Spleen (tissue), 11 donors: Measurements from ENCODE around the gene RABEPK. TPM values are rescaled to one million over a fixed set of nuclear protein-coding genes. Genes with fewer than 3 reads are reported as not detected.
"Not testable (repeated sequence)": the region's sequence is repeated elsewhere in the genome, so short reads cannot be mapped to it uniquely, and the experiment has no call there.

ENCODE experiments used
- DNase-seq: peaks from one replicate; pipeline ENCODE4 v3.0.0-alpha.2; 2020
- H3K27ac ChIP-seq, 8 donors: fragments of 200-600 bp; sonication (generic) in 7 of 8; 1 replicate in 4 of 8; 2 replicates in 4 of 8; pipeline versions ENCODE4 v1.5.0 to v1.8.0; 2016 to 2021; ENCODE audit warnings: inconsistent platforms in 4 of 8, mild to moderate bottlenecking in 4 of 8, moderate library complexity in 1 of 8
- H3K27me3 ChIP-seq, 7 donors: fragments of 200-600 bp; sonication (generic) in 6 of 7; replicated peaks in 1 of 7; 1 replicate in 4 of 7; 2 replicates in 3 of 7; pipeline versions ENCODE4 v1.5.0 to v1.8.0; 2016 to 2021; ENCODE audit warnings: inconsistent platforms in 3 of 7, mild to moderate bottlenecking in 1 of 7
- H3K36me3 ChIP-seq, 6 donors: fragments of 200-600 bp; sonication (generic) in 5 of 6; 1 replicate in 4 of 6; 2 replicates in 2 of 6; pipeline versions ENCODE4 v1.5.0 to v1.8.0; 2016 to 2021; ENCODE audit warnings: inconsistent platforms in 2 of 6
- H3K4me1 ChIP-seq, 6 donors: fragments of 200-600 bp; sonication (generic) in 5 of 6; 1 replicate in 3 of 6; 2 replicates in 3 of 6; pipeline versions ENCODE4 v1.5.0 to v1.8.0; 2016 to 2021; ENCODE audit warnings: inconsistent platforms in 3 of 6
- H3K4me3 ChIP-seq, 8 donors: fragments of 200-600 bp; sonication (generic) in 7 of 8; 1 replicate in 4 of 8; 2 replicates in 4 of 8; pipeline versions ENCODE4 v1.5.0 to v1.8.0; 2016 to 2021; ENCODE audit warnings: inconsistent platforms in 4 of 8, mild to moderate bottlenecking in 4 of 8, moderate library complexity in 2 of 8
- H3K9me3 ChIP-seq, 8 donors: fragments of 200-600 bp; sonication (generic) in 7 of 8; 1 replicate in 4 of 8; 2 replicates in 4 of 8; pipeline versions ENCODE4 v1.5.0 to v1.8.0; 2016 to 2021; ENCODE audit warnings: inconsistent platforms in 4 of 8
- POLR2A ChIP-seq, 3 donors: fragments of 450-650 bp; IDR thresholded peaks; one replicate each; pipeline ENCODE4 v1.5.1; 2017; ENCODE audit warnings: antibody characterized with exemption in 3 of 3, mild to moderate bottlenecking in 1 of 3
- POLR2AphosphoS5 ChIP-seq, 3 donors: sonication (generic); formaldehyde crosslinking; IDR thresholded peaks; one replicate each; pipeline ENCODE4 v1.5.1; 2017; ENCODE audit warnings: antibody characterized with exemption in 3 of 3
- WGBS, 5 donors: extraction: QIAGEN DNeasy Blood & Tissue Kit in 3 of 5; methylation state at CpG; one replicate each; pipeline versions ENCODE4 v1.1.5 to v1.1.7; 2013 to 2018; 5-methylcytosine and 5-hydroxymethylcytosine counted together
- intact Hi-C: fragments of 100-400 bp; cut with DNase I; formaldehyde crosslinking; loops from one replicate; pipeline ENCODE4 v1.15.0; 2023; ENCODE audit warnings: low total_unique reads
- polyA plus RNA-seq, 3 donors: library from polyadenylated mRNA; stranded (reverse); fragments of 200-250 nt; gene quantifications; one replicate each; pipeline ENCODE4 v1.2.1, GENCODE V29; 2013
- total RNA-seq, 7 donors: library from RNA; depleted of rRNA in 3 of 7; stranded (reverse); fragments of >200 nt in 3 of 7; fragmentation: NEBNext Ultra II Directional in 4 of 7; extraction: Animal tissue kit (Norgen Biotek cat#: 25700) in 4 of 7; gene quantifications; one replicate each; pipeline versions ENCODE4 v1.1.0 to v1.2.1, GENCODE V29; 2016 to 2021
- TF ChIP-seq, protein P1 (sequence below), 11 experiments: fragments of 200-600 bp in 7 of 11; fragments of 450-650 bp in 4 of 11; sonication (generic) in 4 of 11; IDR thresholded peaks in 8 of 11; conservative IDR thresholded peaks in 3 of 11; 1 replicate in 7 of 11; 2 replicates in 4 of 11; pipeline versions ENCODE4 v1.4.0 to v1.8.0; 2016 to 2021; ENCODE audit warnings: antibody characterized with exemption in 11 of 11, inconsistent platforms in 4 of 11, mild to moderate bottlenecking in 1 of 11
- donor health status: healthy with polysubstance abuse.
- donor health status: DM: no; HTN: no; CAD: no; lungs with moderate emphysema.
- donor health status: DM: no; HTN: no; CAD: no.
- donor health status: Bipolar disorder and iron deficiency.
- donor health status: healthy.
- donor health status: DM: no; HTN: no; CAD: no.
- donor health status: DM: yes; HTN: yes; CAD: no.

RABEPK gene
- total and polyA plus RNA-seq, 10 donors: 6.2 to 17.1 (median 11.9) TPM

- intact Hi-C loops: no loop called here
- Histone ChIP-seq H3K36me3 (peaks cover 0 to 36% (median 3%) of the 10 kb centered on the region in 6 donors), H3K9me3 (no peaks in the 10 kb centered on the region), H3K27me3 (no peaks in the 10 kb centered on the region), H3K27ac (no peak overlapping the region), H3K4me1 (peaks cover 0 to 80% (median 17%) of the 10 kb centered on the region in 6 donors), H3K4me3 (no peak overlapping the region)
- 91 to 96% (median 92%) methylated on average over 9 of the region's 9 CpGs for WGBS, 5 donors
- no peak for TF ChIP-seq POLR2AphosphoS5 (IDR thresholded peaks at IDR 0.05)
- no peak for TF ChIP-seq POLR2A (IDR thresholded peaks at IDR 0.05)
- TF ChIP-seq, protein P1, sequence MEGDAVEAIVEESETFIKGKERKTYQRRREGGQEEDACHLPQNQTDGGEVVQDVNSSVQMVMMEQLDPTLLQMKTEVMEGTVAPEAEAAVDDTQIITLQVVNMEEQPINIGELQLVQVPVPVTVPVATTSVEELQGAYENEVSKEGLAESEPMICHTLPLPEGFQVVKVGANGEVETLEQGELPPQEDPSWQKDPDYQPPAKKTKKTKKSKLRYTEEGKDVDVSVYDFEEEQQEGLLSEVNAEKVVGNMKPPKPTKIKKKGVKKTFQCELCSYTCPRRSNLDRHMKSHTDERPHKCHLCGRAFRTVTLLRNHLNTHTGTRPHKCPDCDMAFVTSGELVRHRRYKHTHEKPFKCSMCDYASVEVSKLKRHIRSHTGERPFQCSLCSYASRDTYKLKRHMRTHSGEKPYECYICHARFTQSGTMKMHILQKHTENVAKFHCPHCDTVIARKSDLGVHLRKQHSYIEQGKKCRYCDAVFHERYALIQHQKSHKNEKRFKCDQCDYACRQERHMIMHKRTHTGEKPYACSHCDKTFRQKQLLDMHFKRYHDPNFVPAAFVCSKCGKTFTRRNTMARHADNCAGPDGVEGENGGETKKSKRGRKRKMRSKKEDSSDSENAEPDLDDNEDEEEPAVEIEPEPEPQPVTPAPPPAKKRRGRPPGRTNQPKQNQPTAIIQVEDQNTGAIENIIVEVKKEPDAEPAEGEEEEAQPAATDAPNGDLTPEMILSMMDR (IDR thresholded peaks at IDR 0.05 in 8 of 11, conservative IDR thresholded peaks at IDR 0.05 in 3 of 11): no peak
- no peak for DNase-seq
These were observed 19.5 kb upstream of the RABEPK start for GRCh38 chr9:125180876-125181275.

DNA sequence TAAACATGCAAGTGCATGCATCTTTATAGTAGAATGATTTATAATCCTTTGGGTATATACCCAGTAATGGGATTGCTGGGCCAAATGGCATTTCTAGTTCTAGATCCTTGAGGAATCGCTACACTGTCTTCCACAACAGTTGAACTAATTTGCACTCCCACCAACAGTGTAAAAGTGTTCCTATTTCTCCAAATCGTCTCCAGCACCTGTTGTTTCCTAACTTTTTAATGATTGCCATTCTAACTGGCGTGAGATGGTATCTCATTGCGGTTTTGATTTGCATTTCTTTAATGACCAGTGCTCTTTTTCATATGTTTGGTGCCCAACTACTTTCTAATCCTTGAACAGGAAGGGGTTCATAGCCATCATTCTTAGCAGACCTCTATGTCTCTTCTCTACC, 18.6 kb upstream of the RABEPK start:
- H3K9me3 ChIP-seq, H3K27me3 ChIP-seq, intact Hi-C loops, H3K27ac ChIP-seq, DNase-seq, H3K4me3 ChIP-seq: not testable (repeated sequence)
- Histone ChIP-seq H3K36me3 (peaks cover 0 to 37% (median 3%) of the 10 kb centered on the region in 6 donors), H3K4me1 (peaks cover 4 to 80% (median 25%) of the 10 kb centered on the region in 6 donors)
- WGBS, 5 donors: 91 to 99% (median 98%) methylated on average over 4 of the region's 4 CpGs

GRCh38 chr9:125183054-125183453, 17.3 kb upstream of the RABEPK start:
- intact Hi-C loops: no loop called here
- Histone ChIP-seq H3K27ac (no peak overlapping the region), H3K4me3 (no peak overlapping the region)

GRCh38 chr9:125183561-125183960, 16.8 kb upstream of the RABEPK start:
- TF ChIP-seq POLR2AphosphoS5 (IDR thresholded peaks at IDR 0.05) (no peak), POLR2A (IDR thresholded peaks at IDR 0.05) (no peak)
- TF ChIP-seq, protein P1 (IDR thresholded peaks at IDR 0.05 in 8 of 11, conservative IDR thresholded peaks at IDR 0.05 in 3 of 11): no peak
- WGBS, 5 donors: 58 to 91% (median 83%) methylated on average over 2 of the region's 2 CpGs
- peaks cover 0 to 25% (median 3%) of the 10 kb centered on the region in 6 donors for H3K36me3 ChIP-seq
- H3K4me3 ChIP-seq: no peak overlapping the region
- DNase-seq: no peak
- intact Hi-C loops: no loop called here
- H3K4me1 ChIP-seq: peaks cover 16 to 83% (median 43%) of the 10 kb centered on the region in 6 donors
- no peak overlapping the region for H3K27ac ChIP-seq
- no peaks in the 10 kb centered on the region for H3K27me3 ChIP-seq
- H3K9me3 ChIP-seq: no peaks in the 10 kb centered on the region

More at GRCh38 chr9:125183054-125183453, 17.3 kb upstream of the RABEPK start:
- DNase-seq: no peak
- Histone ChIP-seq H3K4me1 (peaks cover 11 to 83% (median 38%) of the 10 kb centered on the region in 6 donors), H3K9me3 (no peaks in the 10 kb centered on the region), H3K36me3 (peaks cover 0 to 28% (median 3%) of the 10 kb centered on the region in 6 donors), H3K27me3 (no peaks in the 10 kb centered on the region)
- TF ChIP-seq, protein P1 (IDR thresholded peaks at IDR 0.05 in 8 of 11, conservative IDR thresholded peaks at IDR 0.05 in 3 of 11): no peak
- TF ChIP-seq POLR2AphosphoS5 (IDR thresholded peaks at IDR 0.05): no peak
- no peak for TF ChIP-seq POLR2A (IDR thresholded peaks at IDR 0.05)
- 70 to 89% (median 76%) methylated on average over 2 of the region's 2 CpGs for WGBS, 5 donors

DNA sequence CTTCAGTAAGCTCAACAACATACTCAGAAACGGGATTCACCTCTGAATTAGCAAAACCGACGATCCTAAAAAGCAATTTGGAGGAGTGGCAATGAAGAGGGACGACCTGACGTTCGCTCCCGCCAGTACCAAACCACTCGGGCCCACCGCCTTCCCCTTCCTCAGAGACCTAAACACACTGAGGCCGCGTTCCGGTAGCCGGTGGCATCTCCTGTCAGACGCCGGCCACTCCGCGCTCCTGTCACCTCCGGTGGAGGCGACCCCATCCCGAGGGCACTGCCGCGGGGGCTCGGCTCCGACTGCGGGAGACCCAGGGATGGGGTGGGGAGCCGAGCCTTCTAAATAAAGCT, 11.4 kb upstream of the RABEPK start:
- peaks cover 0 to 18% (median 1%) of the 10 kb centered on the region in 6 donors for H3K36me3 ChIP-seq
- TF ChIP-seq POLR2A (IDR thresholded peaks at IDR 0.05) (no peak), POLR2AphosphoS5 (IDR thresholded peaks at IDR 0.05) (no peak)
- TF ChIP-seq, protein P1 (IDR thresholded peaks at IDR 0.05 in 8 of 11, conservative IDR thresholded peaks at IDR 0.05 in 3 of 11): no peak
- peak; percentile 91 for DNase-seq
- H3K4me3 ChIP-seq: peak overlapping the region; percentile 86 to 98 (median 92)
- H3K27me3 ChIP-seq: no peaks in the 10 kb centered on the region
- 0 to 1% (median 0%) methylated on average over 25 to 26 of the region's 26 CpGs for WGBS, 5 donors
- H3K27ac ChIP-seq: peak overlapping the region; percentile 93 to 97 (median 95)
- peaks cover 27 to 79% (median 56%) of the 10 kb centered on the region in 6 donors for H3K4me1 ChIP-seq
- H3K9me3 ChIP-seq: no peaks in the 10 kb centered on the region
- intact Hi-C loops: no loop called here
